GM23248 (cell line): ENCODE results near the gene GABRR2. TPM values are rescaled to one million over a fixed set of nuclear protein-coding genes. Genes with fewer than 3 reads are reported as not detected.

Experiments used
- DNase-seq: peaks from one replicate; pipeline ENCODE4 v3.0.0-alpha.2; 2015
- H2AFZ ChIP-seq: fragments of 200-600 bp; sonication (generic); 2 replicates; pipeline ENCODE4 v1.6.1; 2016; ENCODE audit warnings: antibody characterized with exemption
- H3F3A ChIP-seq: fragments of 200-600 bp; sonication (generic); 2 replicates; pipeline ENCODE4 v1.6.1; 2016; ENCODE audit warnings: mild to moderate bottlenecking, antibody characterized with exemption, mixed run types; ENCODE audit not compliant: insufficient read depth
- H3K27ac ChIP-seq: fragments of 200-600 bp; sonication (generic); 2 replicates; pipeline ENCODE4 v1.5.1; 2016; ENCODE audit warnings: mild to moderate bottlenecking
- H3K27me3 ChIP-seq: fragments of 200-600 bp; sonication (generic); replicated peaks from 2 replicates; pipeline ENCODE4 v1.6.1; 2016; ENCODE audit warnings: mild to moderate bottlenecking; ENCODE audit not compliant: insufficient read depth
- H3K36me3 ChIP-seq: fragments of 200-600 bp; sonication (generic); 2 replicates; pipeline ENCODE4 v1.6.1; 2016; ENCODE audit warnings: low read depth, mild to moderate bottlenecking
- H3K4me1 ChIP-seq: fragments of 200-600 bp; sonication (generic); 2 replicates; pipeline ENCODE4 v1.6.1; 2016; ENCODE audit warnings: mild to moderate bottlenecking; ENCODE audit not compliant: insufficient read depth
- H3K4me2 ChIP-seq: fragments of 200-600 bp; sonication (generic); one replicate; pipeline ENCODE4 v1.6.1; 2016; ENCODE audit warnings: mild to moderate bottlenecking; ENCODE audit not compliant: unreplicated experiment
- H3K4me3 ChIP-seq: fragments of 200-600 bp; sonication (generic); 2 replicates; pipeline ENCODE4 v1.5.1; 2016; ENCODE audit warnings: mild to moderate bottlenecking
- H3K79me2 ChIP-seq: fragments of 200-600 bp; sonication (generic); 2 replicates; pipeline ENCODE4 v1.6.1; 2016; ENCODE audit warnings: mild to moderate bottlenecking; ENCODE audit not compliant: insufficient read depth
- H3K9ac ChIP-seq: fragments of 200-600 bp; sonication (generic); 2 replicates; pipeline ENCODE4 v1.6.1; 2016; ENCODE audit warnings: mild to moderate bottlenecking
- H3K9me2 ChIP-seq: fragments of 200-600 bp; sonication (generic); 2 replicates; pipeline ENCODE4 v1.6.1; 2016; ENCODE audit warnings: mixed run types, mild to moderate bottlenecking, moderate library complexity; ENCODE audit not compliant: insufficient read depth
- H3K9me3 ChIP-seq: fragments of 200-600 bp; sonication (generic); one replicate; pipeline ENCODE4 v1.6.1; 2017; ENCODE audit warnings: low read depth
- H4K20me1 ChIP-seq: fragments of 200-600 bp; sonication (generic); 2 replicates; pipeline ENCODE4 v1.6.0; 2016; ENCODE audit not compliant: insufficient read depth
- EZH2 ChIP-seq: fragments of 200-600 bp; sonication (generic); IDR thresholded peaks from 2 replicates; pipeline ENCODE4 v1.6.1; 2018; ENCODE audit warnings: antibody characterized with exemption, mild to moderate bottlenecking; ENCODE audit not compliant: insufficient read depth, poor library complexity, severe bottlenecking
- EZH2phosphoT487 ChIP-seq: fragments of 200-600 bp; sonication (generic); IDR thresholded peaks from 2 replicates; pipeline ENCODE4 v1.6.1; 2018; ENCODE audit warnings: antibody characterized with exemption, moderate library complexity, mild to moderate bottlenecking, low read depth; ENCODE audit not compliant: insufficient read depth
- WGBS, 2 experiments: methylation state at CpG; one replicate each; pipeline ENCODE4 v1.1.6; 2015 to 2017; ENCODE audit warnings: low lambda C conversion rate in 2 of 2, low coverage in 1 of 2; ENCODE audit errors: missing lambda C conversion rate in 2 of 2; 5-methylcytosine and 5-hydroxymethylcytosine counted together
- in situ Hi-C: fragments of 300-500 bp; cut with MboI; formaldehyde crosslinking; loops from 2 replicates; pipeline ENCODE4 v1.15.0; 2020
- polyA plus RNA-seq: library from polyadenylated mRNA; unstranded; fragments of >200 nt; fragmentation: Nextera tagmentation; extraction: Ambion mirVana; gene quantifications from 2 replicates; pipeline ENCODE4 v1.2.1, GENCODE V29; 2016
- total RNA-seq: library from RNA; depleted of rRNA; stranded (reverse); fragments of >200 nt; shearing (Covaris generic); gene quantifications from 2 replicates; pipeline ENCODE4 v1.2.3, GENCODE V29; 2014

Gene GABRR2
- total and polyA plus RNA-seq, 2 experiments from 2014 or later = not detected

GRCh38 chr6:89216411-89216810 is 98.7 kb downstream of the GABRR2 start:
- Histone ChIP-seq H3K27me3 (no peaks in the 10 kb centered on the region; the same call in 1 of the 2 replicates), H3K4me2 (no peak overlapping the region), H2AFZ (no peak overlapping the region), H4K20me1 (no peaks in the 10 kb centered on the region), H3K4me1 (peaks cover 9% of the 10 kb centered on the region; the same call in 1 of the 2 replicates), H3K79me2 (no peaks in the 10 kb centered on the region), H3K9me2 (no peaks in the 10 kb centered on the region), H3K27ac (no peak overlapping the region), H3K36me3 (no peaks in the 10 kb centered on the region), H3K9me3 (no peaks in the 10 kb centered on the region), H3K9ac (no peak overlapping the region), H3K4me3 (no peak overlapping the region), H3F3A (no peaks in the 10 kb centered on the region)
- 84 to 89% methylated on average over 4 of the region's 4 CpGs for WGBS, 2 experiments
- TF ChIP-seq EZH2 (no peak), EZH2phosphoT487 (no peak)
- in situ Hi-C loops = no loop called here
- DNase-seq = no peak

GRCh38 chr6:89215391-89215790 is 99.7 kb downstream of the GABRR2 start:
- in situ Hi-C loops = no loop called here
- Histone ChIP-seq H3K9ac (no peak overlapping the region), H3K27me3 (no peaks in the 10 kb centered on the region; the same call in 1 of the 2 replicates), H3K4me1 (peaks cover 9% of the 10 kb centered on the region; the same call in 1 of the 2 replicates), H3F3A (no peaks in the 10 kb centered on the region), H3K27ac (no peak overlapping the region), H3K9me3 (no peaks in the 10 kb centered on the region), H4K20me1 (no peaks in the 10 kb centered on the region), H2AFZ (no peak overlapping the region), H3K79me2 (no peaks in the 10 kb centered on the region), H3K4me3 (no peak overlapping the region), H3K4me2 (no peak overlapping the region), H3K36me3 (no peaks in the 10 kb centered on the region), H3K9me2 (no peaks in the 10 kb centered on the region)
- TF ChIP-seq EZH2phosphoT487 = no peak
- no peak for TF ChIP-seq EZH2
- DNase-seq = no peak

DNA sequence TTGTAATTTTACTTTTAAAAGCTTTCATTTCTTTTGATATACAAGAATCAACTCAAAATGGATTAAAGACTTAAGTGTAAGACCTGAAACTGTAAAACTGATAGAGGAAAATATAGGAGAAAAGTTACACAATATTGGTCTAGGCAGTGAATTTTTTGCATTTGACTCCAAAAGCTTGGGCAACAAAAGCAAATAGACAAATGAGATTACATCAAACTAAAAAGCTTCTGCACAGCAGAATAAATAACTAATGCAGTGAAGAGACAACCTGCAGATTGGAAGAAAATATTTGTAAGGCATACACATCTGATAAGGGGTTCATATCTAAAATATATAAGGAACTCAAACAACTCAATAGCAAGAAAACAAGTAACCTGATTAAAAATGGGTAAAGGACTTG is 100.9 kb downstream of the GABRR2 start:
- no peak overlapping the region for H3K4me2 ChIP-seq
- H3K9me3 ChIP-seq = no peaks in the 10 kb centered on the region
- H4K20me1 ChIP-seq = no peaks in the 10 kb centered on the region
- no peak overlapping the region for H3K9ac ChIP-seq
- no peaks in the 10 kb centered on the region; the same call in 1 of the 2 replicates for H3K27me3 ChIP-seq
- H3K4me1 ChIP-seq = peaks cover 9% of the 10 kb centered on the region; the same call in 1 of the 2 replicates
- TF ChIP-seq EZH2phosphoT487 = no peak
- no peak for TF ChIP-seq EZH2
- H3K36me3 ChIP-seq = no peaks in the 10 kb centered on the region
- no peaks in the 10 kb centered on the region for H3K9me2 ChIP-seq
- no peaks in the 10 kb centered on the region for H3F3A ChIP-seq
- in situ Hi-C loops = no loop called here
- no peak overlapping the region for H2AFZ ChIP-seq
- no peaks in the 10 kb centered on the region for H3K79me2 ChIP-seq
- no peak for DNase-seq
- H3K4me3 ChIP-seq = no peak overlapping the region
- no peak overlapping the region for H3K27ac ChIP-seq

DNA sequence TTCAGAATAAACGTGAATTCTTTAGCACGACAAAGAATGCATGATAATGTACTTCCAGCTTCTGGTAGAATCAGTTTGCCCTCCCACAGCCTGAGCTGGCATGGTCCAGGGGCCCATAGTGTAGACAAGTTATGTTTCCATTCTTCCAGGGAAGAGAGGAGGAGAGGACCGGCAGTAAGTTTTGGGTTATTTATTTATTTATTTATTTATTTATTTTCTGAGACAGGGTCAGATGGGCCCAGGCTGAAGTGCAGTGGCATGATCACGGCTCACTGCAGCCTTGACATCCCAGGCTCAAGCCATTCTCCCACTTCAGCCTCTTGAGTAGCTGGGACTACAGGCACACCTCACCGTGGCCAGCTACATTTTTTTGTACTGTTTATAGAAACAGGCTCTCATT is 102.6 kb downstream of the GABRR2 start:
- Histone ChIP-seq H3K36me3 (no peaks in the 10 kb centered on the region), H3K4me2 (no peak overlapping the region), H3K4me3 (no peak overlapping the region), H2AFZ (no peak overlapping the region), H3K4me1 (peaks cover 4% of the 10 kb centered on the region; the same call in 1 of the 2 replicates), H3K9me2 (no peaks in the 10 kb centered on the region), H3K79me2 (no peaks in the 10 kb centered on the region), H3K27ac (no peak overlapping the region), H3K27me3 (no peaks in the 10 kb centered on the region; the same call in 1 of the 2 replicates), H3K9me3 (no peaks in the 10 kb centered on the region), H3F3A (no peaks in the 10 kb centered on the region), H3K9ac (no peak overlapping the region), H4K20me1 (no peaks in the 10 kb centered on the region)
- in situ Hi-C loops = no loop called here
- DNase-seq = no peak
- no peak for TF ChIP-seq EZH2phosphoT487
- no peak for TF ChIP-seq EZH2
- 43 to 46% methylated on average over 5 of the region's 5 CpGs for WGBS, 2 experiments

DNA sequence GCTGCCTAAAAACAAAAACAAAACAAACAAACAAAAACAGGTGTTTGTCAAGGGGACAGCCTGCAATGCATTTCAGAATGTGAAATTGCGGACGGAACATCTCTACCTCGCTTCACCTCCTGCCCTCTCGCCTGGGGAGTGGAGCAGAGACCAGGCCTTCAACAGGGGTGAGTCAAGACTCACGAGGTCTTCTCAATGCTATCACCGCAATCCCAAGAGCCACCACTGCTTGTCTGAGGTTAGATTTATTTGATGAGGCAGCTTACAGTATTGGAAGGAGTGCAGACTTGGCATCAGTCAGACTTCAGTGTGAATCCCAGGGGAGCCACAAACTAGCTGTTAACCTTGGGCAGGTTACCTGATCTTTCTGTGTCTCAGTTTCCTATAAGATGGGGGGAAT is 105.6 kb downstream of the GABRR2 start:
- no peaks in the 10 kb centered on the region for H3K4me1 ChIP-seq
- H3K27ac ChIP-seq = no peak overlapping the region
- TF ChIP-seq EZH2 (no peak), EZH2phosphoT487 (no peak)
- H4K20me1 ChIP-seq = no peaks in the 10 kb centered on the region
- H3F3A ChIP-seq = no peaks in the 10 kb centered on the region
- H3K9me3 ChIP-seq = no peaks in the 10 kb centered on the region
- no peak overlapping the region for H2AFZ ChIP-seq
- no peaks in the 10 kb centered on the region for H3K36me3 ChIP-seq
- no peak for DNase-seq
- 81 to 92% methylated on average over 6 of the region's 6 CpGs for WGBS, 2 experiments
- H3K4me3 ChIP-seq = no peak overlapping the region
- H3K9me2 ChIP-seq = no peaks in the 10 kb centered on the region
- in situ Hi-C loops = no loop called here
- H3K27me3 ChIP-seq = 0 out of 2 replicates have a peak, but pooled peaks cover 5% of the 10 kb centered on the region
- H3K4me2 ChIP-seq = no peak overlapping the region
- H3K79me2 ChIP-seq = no peaks in the 10 kb centered on the region
- H3K9ac ChIP-seq = no peak overlapping the region
